ENCODE results near the gene POLA1.
"Not testable (repeated sequence)": the region's sequence is repeated elsewhere in the genome, so short reads cannot be mapped to it uniquely, and the experiment has no call there.

The POLA1 gene
- total RNA-seq = 24.7 to 70.0 reads per million in 2 experiments

- DNase-seq (ENCODE audit: low read depth) = peak; percentile 41
Observed at GRCh38 chrX:24693453-24694202, at the start of gene POLA1. TSS of gene POLA1 (plus strand) at chrX:24693918. CDS start at chrX:24693962, 44 bp downstream.

- no peak for DNase-seq (ENCODE audit: low read depth)
Observed at GRCh38 chrX:24646006-24646405, 47.7 kb upstream of the POLA1 start.

GRCh38 chrX:24646745-24647182 is 47.0 kb upstream of the POLA1 start:
- DNase-seq (ENCODE audit: low read depth) = no peak

GRCh38 chrX:24647257-24648058 is 46.3 kb upstream of the POLA1 start, which contains the start of gene PCYT1B:
TSS of gene PCYT1B (minus strand) at chrX:24647347. CDS start at chrX:24647105, 242 bp downstream.
- DNase-seq (ENCODE audit: low read depth) = peak; percentile 47

- no peak for DNase-seq (ENCODE audit: low read depth)
Observed at GRCh38 chrX:24648495-24648894, 45.2 kb upstream of the POLA1 start.

GRCh38 chrX:24651783-24652182 is 41.9 kb upstream of the POLA1 start:
- DNase-seq (ENCODE audit: low read depth) = no peak

GRCh38 chrX:24655679-24656078 is 38.0 kb upstream of the POLA1 start:
- not testable (repeated sequence) for DNase-seq (ENCODE audit: low read depth)

GRCh38 chrX:24657671-24658386 is 35.9 kb upstream of the POLA1 start:
- DNase-seq (ENCODE audit: low read depth) = no peak

- DNase-seq (ENCODE audit: low read depth) = no peak
Observed at GRCh38 chrX:24658421-24658820, 35.3 kb upstream of the POLA1 start.

GRCh38 chrX:24659106-24659505 is 34.6 kb upstream of the POLA1 start:
- DNase-seq (ENCODE audit: low read depth) = no peak

GRCh38 chrX:24659646-24660045 is 34.1 kb upstream of the POLA1 start:
- no peak for DNase-seq (ENCODE audit: low read depth)

GRCh38 chrX:24661292-24661691 is 32.4 kb upstream of the POLA1 start:
- DNase-seq (ENCODE audit: low read depth) = no peak

GRCh38 chrX:24662352-24662751 is 31.4 kb upstream of the POLA1 start:
- DNase-seq (ENCODE audit: low read depth) = no peak

- no peak for DNase-seq (ENCODE audit: low read depth)
Observed at GRCh38 chrX:24668111-24668510, 25.6 kb upstream of the POLA1 start.

GRCh38 chrX:24672701-24673190 is 21.0 kb upstream of the POLA1 start:
- DNase-seq (ENCODE audit: low read depth) = no peak

- DNase-seq (ENCODE audit: low read depth) = no peak
Observed at GRCh38 chrX:24673424-24673823, 20.3 kb upstream of the POLA1 start.

GRCh38 chrX:24676403-24677024 is 17.2 kb upstream of the POLA1 start:
- DNase-seq (ENCODE audit: low read depth) = no peak

GRCh38 chrX:24682739-24683432 is 10.8 kb upstream of the POLA1 start:
- DNase-seq (ENCODE audit: low read depth) = no peak

GRCh38 chrX:24684048-24684447 is 9.7 kb upstream of the POLA1 start:
- DNase-seq (ENCODE audit: low read depth) = no peak

GRCh38 chrX:24692305-24692704 is 1.4 kb upstream of the POLA1 start:
- no peak for DNase-seq (ENCODE audit: low read depth)

- DNase-seq (ENCODE audit: low read depth) = no peak
Observed at GRCh38 chrX:24694825-24695224, 1.1 kb downstream of the POLA1 start.
